ENCODE measurements around the gene EVI2B. TPM values are rescaled to one million over a fixed set of nuclear protein-coding genes. Genes with fewer than 3 reads are reported as not detected.

Gene EVI2B
- polyA plus RNA-seq, 2 of the 4 experiments (the other 2 are of a cell fraction), result 0.04 TPM; not detected in 1

DNA sequence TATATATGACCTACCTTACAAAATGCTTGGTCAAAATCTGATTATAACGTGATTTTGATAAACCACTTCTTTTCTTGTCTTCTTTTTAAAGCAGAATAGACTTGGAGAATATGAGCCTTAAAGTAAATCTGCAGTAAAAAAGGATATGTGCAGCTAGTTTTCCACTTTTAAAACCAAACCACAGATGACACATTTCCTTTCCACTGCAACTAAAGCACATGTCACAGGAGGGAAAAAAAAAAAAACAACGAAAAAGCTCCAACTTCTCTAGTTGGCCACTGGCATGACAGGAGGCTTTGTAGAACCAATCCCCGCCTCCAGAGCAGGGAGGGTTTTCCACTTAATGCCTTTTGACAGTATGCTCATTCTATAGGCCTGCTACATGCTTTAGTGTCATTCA is 7.6 kb upstream of the EVI2B start, which contains the start of gene EVI2A:
TSS of gene EVI2A (minus strand) at position 142 of the 400 bp plus-strand sequence. CDS start 2,609 bp downstream, outside the sequence.
- 93% methylated on average over 3 of the region's 3 CpGs for WGBS (ENCODE audit: missing lambda C conversion rate)
- no peak for FAIRE-seq
- Histone ChIP-seq H3K4me3 (no peak within 1 kb of the TSS), H3K9me3 (no peaks in the 10 kb centered on the region), H3K4me2 (no peak within 1 kb of the TSS), H3K4me1 (no peaks in the 10 kb centered on the region), H3K27ac (no peak within 1 kb of the TSS)
- CTCF ChIA-PET, result no interaction called here
- no peak for ATAC-seq
- POLR2A ChIA-PET, result no interaction called here
- DNase-seq (ENCODE audit: low read depth in 1 of 2, low spot score in 1 of 2), result no peak
- TF ChIP-seq, protein P1, sequence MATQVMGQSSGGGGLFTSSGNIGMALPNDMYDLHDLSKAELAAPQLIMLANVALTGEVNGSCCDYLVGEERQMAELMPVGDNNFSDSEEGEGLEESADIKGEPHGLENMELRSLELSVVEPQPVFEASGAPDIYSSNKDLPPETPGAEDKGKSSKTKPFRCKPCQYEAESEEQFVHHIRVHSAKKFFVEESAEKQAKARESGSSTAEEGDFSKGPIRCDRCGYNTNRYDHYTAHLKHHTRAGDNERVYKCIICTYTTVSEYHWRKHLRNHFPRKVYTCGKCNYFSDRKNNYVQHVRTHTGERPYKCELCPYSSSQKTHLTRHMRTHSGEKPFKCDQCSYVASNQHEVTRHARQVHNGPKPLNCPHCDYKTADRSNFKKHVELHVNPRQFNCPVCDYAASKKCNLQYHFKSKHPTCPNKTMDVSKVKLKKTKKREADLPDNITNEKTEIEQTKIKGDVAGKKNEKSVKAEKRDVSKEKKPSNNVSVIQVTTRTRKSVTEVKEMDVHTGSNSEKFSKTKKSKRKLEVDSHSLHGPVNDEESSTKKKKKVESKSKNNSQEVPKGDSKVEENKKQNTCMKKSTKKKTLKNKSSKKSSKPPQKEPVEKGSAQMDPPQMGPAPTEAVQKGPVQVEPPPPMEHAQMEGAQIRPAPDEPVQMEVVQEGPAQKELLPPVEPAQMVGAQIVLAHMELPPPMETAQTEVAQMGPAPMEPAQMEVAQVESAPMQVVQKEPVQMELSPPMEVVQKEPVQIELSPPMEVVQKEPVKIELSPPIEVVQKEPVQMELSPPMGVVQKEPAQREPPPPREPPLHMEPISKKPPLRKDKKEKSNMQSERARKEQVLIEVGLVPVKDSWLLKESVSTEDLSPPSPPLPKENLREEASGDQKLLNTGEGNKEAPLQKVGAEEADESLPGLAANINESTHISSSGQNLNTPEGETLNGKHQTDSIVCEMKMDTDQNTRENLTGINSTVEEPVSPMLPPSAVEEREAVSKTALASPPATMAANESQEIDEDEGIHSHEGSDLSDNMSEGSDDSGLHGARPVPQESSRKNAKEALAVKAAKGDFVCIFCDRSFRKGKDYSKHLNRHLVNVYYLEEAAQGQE (IDR thresholded peaks at IDR 0.05), result no peak
- no peak for TF ChIP-seq ELK1 (IDR thresholded peaks at IDR 0.05; ENCODE audit: low read depth, low read length)
- TF ChIP-seq SMC3 (IDR thresholded peaks at IDR 0.05), result no peak
- no peak for TF ChIP-seq CHD4 (IDR thresholded peaks at IDR 0.05; ENCODE audit: borderline replicate concordance)
- TF ChIP-seq HEYL (CRISPR knock-in tag; IDR thresholded peaks at IDR 0.05), result no peak
- no peak for TF ChIP-seq RARB (CRISPR knock-in tag; IDR thresholded peaks at IDR 0.05)
- no peak for TF ChIP-seq ESRRA (IDR thresholded peaks at IDR 0.05; ENCODE audit: borderline replicate concordance, low read length)
- TF ChIP-seq EP300 (IDR thresholded peaks at IDR 0.05), result no peak
- no peak for TF ChIP-seq USF2 (IDR thresholded peaks at IDR 0.05)
- TF ChIP-seq MYC (IDR thresholded peaks at IDR 0.05; ENCODE audit: borderline replicate concordance, low read length), result no peak
- TF ChIP-seq NPAS2 (CRISPR knock-in tag; IDR thresholded peaks at IDR 0.05; ENCODE audit: borderline replicate concordance), result no peak
- no peak for TF ChIP-seq RNF2 (IDR thresholded peaks at IDR 0.05; ENCODE audit: borderline replicate concordance, low read depth)
- no peak for TF ChIP-seq RCOR1 (IDR thresholded peaks at IDR 0.05; ENCODE audit: low read depth, low read length)
- no peak for TF ChIP-seq CHD2 (IDR thresholded peaks at IDR 0.05; ENCODE audit: low read length, partially characterized antibody)
- TF ChIP-seq HDAC2 (IDR thresholded peaks at IDR 0.05), result no peak
- TF ChIP-seq CEBPB (IDR thresholded peaks at IDR 0.05), result no peak
- TF ChIP-seq TP53 (CRISPR knock-in tag; IDR thresholded peaks at IDR 0.05), result no peak

GRCh38 chr17:31320791-31321190 is 6.9 kb upstream of the EVI2B start:
- Histone ChIP-seq H3K4me1 (no peaks in the 10 kb centered on the region), H3K4me3 (no peak overlapping the region), H3K4me2 (no peak overlapping the region), H3K27ac (no peak overlapping the region), H3K9me3 (no peaks in the 10 kb centered on the region)
- ATAC-seq (no peak), DNase-seq (ENCODE audit: low read depth in 1 of 2, low spot score in 1 of 2) (no peak), FAIRE-seq (no peak)
- ChIA-PET CTCF (no interaction called here), POLR2A (no interaction called here)
- no peak for TF ChIP-seq RNF2 (IDR thresholded peaks at IDR 0.05; ENCODE audit: borderline replicate concordance, low read depth)
- TF ChIP-seq RAD21 (conservative IDR thresholded peaks at IDR 0.05 in 1 of 2, IDR thresholded peaks at IDR 0.05 in 1 of 2), result no peak
- TF ChIP-seq SMC3 (IDR thresholded peaks at IDR 0.05), result no peak
- no peak for TF ChIP-seq HOXA7 (CRISPR knock-in tag; IDR thresholded peaks at IDR 0.05)
- TF ChIP-seq FOXS1 (CRISPR knock-in tag; IDR thresholded peaks at IDR 0.05), result no peak
- TF ChIP-seq USF2 (IDR thresholded peaks at IDR 0.05), result no peak
- TF ChIP-seq RFX5 (IDR thresholded peaks at IDR 0.05), result no peak
- TF ChIP-seq, protein P1 (IDR thresholded peaks at IDR 0.05), result no peak
- no peak for TF ChIP-seq POLR2AphosphoS2 (conservative IDR thresholded peaks at IDR 0.05; ENCODE audit: low read length)
- no peak for TF ChIP-seq CBX8 (IDR thresholded peaks at IDR 0.05)
- TF ChIP-seq NR3C1 (IDR thresholded peaks at IDR 0.05), result no peak
- no peak for TF ChIP-seq EHF (CRISPR knock-in tag; IDR thresholded peaks at IDR 0.05)
- 91% methylated on average over 1 of the region's 1 CpG for WGBS (ENCODE audit: missing lambda C conversion rate)
